Activated CD4-positive, alpha-beta T cell treated with anti-CD3 and anti-CD28 coated beads, Interleukin-2, amount 50 U/mL, for 16 hours (primary cell): Measurements from ENCODE around the gene RBP7.
A peak's percentile ranks its signal among the peaks of the same experiment; 100 is the strongest.

Source experiments
- DNase-seq: peaks from one replicate; pipeline ENCODE4 v3.0.0-alpha.2; 2020

The RBP7 gene

DNA sequence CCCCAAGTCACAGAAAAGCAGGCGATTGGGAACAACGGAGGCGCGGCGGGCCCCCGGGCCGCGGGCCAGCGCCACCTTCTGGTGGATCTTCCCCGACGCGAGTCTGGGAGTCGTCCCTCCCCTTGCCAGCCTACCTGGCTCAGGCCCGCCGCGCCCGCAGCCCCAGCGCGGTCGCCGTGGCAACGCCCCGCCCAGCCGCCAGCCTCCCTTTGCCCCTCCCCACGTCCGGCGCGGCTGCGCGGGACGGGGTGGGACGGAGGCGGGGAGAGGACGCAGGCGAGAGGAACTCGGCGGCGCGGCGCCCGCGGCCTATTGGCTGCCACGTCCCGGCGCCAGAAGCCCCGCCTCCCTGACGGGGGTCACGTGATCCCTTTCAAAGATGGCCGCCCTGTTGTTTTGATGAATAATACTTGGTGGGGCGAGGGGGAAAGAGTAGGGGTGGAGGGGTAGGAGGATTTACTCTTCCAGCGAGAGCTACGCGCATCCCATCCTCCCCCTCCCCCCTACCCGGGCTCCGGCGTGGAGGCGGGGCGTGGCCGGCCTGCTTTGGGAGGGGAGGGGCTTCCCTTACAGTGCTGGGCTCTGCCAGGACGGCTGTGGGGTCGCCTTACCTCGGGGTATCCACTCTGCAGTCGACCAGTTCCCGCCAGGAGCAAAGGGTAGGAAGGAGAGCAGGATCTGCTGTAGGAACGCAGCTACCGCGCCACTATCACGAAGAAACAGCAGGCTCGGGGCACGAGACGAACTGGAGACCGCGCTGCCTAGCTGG, 35.7 kb downstream of the RBP7 start, which contains the start of gene UBE4B:
Gene UBE4B (plus strand): TSS at position 369 of the 769 bp plus-strand sequence. CDS start 713 bp downstream, outside the sequence.
- DNase-seq, result peak; percentile 99

DNA sequence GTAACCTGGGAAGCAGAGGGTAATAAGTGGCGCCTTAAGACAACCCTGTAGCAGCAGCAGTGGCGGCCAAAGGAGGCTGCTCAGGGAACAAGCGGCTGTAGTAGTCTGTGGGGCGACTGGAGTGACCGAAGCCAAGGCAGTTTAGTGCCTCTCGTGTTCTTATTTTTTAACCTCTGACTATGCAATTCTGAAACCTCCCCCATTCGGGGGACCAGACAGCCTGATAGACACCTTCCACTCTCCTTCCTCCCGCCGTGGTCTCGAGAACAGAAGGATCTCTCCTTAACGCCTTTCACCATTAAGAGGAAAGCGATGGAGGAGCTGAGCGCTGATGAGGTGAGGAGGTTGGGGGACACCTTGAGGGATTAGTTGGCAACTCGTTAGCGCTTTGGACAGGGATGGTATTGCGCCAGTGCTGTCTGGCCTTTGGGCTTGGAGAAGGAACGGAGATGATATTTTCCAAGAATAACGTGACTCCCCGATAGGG, 36.4 kb downstream of the RBP7 start:
- DNase-seq, result peak; percentile 29

DNA sequence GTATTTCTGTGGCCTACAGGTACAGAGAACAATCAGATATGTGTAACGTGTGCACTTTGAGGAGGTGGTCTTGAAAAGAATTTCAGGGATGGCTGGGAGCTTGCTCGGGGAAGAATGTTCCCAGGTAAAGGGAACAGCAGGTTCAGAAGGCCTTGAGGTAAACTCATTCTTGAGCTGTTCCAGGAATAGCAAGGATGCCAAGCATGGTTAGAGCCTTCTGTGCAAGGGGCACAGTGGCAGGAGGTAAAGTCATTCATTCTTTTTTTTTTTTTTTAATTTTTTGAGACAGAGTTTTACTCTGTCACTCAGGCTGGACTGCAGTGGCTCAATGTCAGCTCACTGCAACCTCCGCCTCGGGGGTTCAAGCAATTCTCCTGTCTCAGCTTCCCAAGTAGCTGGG, 45.7 kb downstream of the RBP7 start:
- DNase-seq, result no peak

DNA sequence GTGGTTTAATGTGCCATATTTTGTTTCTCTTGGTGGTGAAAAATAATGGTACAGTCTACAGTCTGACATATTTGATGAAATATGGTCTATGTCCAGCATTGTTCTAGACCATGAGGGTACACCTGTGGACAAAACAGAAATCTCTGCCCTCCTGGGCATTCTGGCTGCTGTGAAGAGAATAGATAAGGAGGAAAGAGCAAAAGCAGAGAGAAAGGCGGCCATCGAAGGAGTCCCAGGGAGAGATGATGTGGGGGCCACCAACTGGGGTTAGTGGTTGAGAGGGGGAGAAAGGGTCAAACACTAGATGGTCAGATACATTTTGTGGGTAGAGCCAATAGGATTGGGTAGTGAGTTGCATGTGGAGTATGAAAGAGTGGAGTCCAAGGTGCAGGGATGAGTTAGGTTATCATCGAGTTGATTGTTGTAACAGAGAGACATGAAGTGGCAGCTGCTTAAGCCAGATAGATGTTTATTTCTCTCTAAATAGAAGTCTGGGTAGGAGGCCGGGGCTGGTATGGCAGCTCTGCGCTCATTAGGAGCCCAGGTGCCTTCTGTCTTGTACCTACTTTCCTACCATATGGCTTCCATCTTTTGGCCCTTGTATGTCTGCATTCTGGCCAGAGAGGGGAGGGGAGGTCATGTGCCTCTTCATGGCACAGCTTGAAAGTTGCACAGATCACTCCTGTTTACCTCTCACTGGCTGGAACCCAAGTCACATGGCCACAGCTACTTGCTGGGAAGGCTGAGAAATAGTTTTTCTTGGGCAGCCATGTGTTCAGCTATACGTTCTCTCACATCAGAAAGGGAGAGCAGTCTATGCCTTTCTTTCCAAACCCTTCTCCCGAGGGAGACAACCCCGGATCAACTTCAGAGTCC, 48.7 kb downstream of the RBP7 start:
- no peak for DNase-seq

DNA sequence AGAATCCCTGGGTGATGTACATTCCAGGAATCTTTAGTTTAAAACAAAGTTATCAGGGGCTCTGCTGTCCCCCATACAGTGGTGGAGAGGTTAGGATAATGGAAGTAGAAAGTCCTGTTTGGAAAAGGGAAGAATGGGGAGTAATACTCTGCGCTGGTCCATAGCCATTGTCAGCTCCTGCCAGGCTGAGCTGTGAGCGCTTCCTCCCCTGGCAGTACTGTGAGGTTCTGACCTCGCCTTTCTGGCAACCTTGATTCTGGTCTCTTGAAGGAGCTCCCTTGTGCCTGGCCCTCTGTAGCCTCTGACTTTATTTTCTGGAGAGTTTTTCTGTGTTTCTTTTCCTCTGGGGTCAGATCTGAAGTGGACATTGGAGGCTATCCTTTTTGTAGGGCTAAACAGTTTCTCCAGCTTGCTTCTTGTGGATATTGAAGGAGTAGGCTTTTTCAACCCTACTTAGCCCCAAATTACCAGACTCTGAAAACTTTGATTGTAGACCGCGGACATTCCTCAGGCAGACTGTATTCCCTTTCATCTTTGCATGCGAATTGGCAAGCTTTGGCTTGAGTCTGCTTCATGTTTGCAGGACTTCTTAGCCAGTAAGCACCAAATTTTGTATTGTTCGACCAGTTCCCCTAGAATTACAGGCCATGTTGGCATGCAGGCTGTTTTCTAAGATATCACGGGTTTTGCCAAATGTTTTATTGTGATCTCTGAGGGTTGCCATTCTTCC, 49.5 kb downstream of the RBP7 start:
- no peak for DNase-seq

DNA sequence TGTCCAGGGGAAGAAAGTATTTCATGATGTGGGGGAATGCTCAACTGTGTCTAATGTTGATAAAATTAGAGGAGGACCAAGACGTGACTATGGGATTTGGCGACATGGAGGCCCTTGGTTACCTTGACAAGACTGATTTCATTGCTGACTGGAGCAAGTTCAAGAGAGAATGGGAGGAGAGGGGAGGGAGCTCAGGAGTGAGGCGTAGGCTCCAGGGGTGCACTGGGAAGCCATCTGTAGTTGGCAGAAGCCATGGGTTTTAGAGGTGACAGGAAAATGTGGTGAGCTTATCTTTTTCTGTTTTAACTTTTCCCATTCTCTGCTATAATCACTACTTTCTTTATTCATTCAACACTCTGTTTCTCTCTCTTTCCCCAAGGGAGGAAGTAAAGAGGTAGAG, 51.6 kb downstream of the RBP7 start:
- DNase-seq, result no peak

DNA sequence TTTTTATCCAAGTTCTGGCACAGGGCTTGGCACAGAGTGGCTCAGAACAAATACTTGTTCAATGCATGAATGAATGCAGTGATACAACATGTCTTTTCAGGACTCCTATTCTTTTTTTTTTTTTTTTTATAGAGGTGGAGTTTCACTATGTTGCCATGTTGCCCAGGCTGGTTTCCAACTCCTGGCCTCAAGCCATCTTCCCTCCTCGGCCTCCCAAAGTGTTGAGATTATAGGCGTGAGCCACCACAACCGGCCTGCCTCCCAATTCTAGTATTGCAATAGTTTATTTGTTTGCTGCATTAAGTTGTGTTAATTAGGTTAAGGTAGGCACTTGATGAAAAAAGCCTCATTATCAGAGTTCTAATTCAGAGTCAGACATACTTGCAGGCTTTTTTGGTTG, 53.6 kb downstream of the RBP7 start:
- no peak for DNase-seq

DNA sequence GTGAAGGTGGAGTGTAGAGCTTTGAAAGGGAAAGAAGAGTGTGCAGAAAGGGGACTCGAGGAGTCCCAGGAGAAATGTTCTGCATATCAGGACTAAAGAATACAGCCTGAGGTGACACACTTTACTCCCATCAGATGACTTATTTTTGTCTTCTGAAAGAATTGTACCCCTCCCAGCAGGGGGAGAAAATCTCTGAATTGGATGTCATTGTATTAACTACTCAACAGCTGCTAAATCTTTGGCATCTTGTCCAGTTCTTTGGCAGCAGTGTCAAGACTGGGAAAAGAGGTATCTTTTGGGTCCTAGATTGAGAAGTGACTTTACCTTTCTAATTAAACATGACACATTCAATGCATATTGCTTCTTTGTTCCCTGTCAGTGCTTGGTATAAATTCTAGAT, 54.6 kb downstream of the RBP7 start:
- DNase-seq, result no peak

DNA sequence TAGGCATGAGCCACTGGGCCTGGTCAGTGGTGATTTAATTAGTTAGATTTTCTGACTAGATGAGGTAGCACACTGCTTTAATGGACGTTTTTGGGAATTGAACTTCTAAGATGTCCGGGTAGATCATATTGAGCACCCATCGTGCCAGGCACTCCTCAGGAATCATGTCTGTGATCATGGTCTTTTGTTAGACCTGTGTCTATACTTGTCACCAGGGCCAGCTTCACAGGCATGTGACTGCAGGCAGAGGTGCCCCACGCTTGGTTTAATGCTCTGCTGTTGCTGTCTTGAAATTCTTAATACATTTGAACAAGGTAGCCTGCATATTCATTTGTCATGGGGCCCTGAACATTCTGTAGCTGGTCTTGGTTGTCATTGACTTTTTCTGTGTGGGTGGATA, 55.3 kb downstream of the RBP7 start:
- no peak for DNase-seq

DNA sequence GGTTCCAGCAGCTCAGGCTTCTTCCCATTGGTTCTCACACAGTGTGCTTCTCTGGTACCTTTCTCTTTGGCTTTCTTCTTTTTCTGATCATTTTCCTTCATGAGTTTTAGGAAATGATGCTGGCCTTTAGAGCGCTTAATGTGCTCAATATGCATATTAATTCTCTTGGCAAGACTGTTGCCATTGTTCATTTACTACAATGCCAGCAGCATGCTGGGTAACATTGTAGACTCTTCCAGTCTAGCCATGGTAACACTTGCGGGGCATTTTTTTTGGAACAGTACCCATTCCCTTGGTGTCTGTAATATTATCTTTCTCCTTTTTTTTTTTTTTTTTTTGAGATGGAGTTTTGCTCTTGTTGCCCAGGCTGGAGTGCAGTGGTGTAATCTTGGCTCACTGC, 57.4 kb downstream of the RBP7 start:
- no peak for DNase-seq

DNA sequence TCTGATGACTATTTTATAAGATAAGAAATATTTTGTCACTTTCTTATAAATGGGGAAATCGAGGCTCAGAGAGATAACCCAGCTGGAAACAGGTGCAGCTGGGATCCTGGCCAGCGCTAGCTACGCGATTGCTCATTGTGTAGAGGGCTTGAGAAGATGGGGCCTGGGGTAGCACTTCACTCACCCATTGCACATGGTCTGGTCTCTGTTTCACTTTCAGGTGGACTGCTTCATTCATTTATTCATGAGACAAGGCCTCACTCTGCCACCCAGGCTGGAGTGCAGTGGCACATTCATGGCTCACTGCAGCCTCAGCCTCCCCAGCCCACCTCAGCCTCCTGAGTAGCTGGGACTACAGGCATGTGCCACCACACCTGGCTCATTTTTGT, 59.6 kb downstream of the RBP7 start:
- DNase-seq, result no peak

DNA sequence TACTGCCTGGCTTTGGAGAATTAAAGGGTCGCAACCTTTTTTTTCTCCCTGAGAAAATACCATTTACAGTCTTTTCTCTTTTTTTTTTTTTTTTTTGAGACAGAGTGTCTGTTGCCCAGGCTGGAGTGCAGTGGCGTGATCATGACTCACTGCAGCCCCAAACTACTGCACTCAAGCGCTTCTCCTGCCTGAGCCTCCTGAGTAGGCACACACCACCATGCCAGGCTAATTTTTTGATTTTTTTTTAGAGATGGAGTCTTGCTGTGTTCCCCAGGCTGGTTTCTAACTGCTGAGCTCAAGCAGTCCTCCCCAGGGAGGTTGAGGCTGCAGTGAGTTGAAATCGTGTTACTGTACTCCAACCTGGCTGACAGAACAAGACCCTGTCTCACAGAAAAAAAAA, 60.3 kb downstream of the RBP7 start:
- DNase-seq, result no peak

DNA sequence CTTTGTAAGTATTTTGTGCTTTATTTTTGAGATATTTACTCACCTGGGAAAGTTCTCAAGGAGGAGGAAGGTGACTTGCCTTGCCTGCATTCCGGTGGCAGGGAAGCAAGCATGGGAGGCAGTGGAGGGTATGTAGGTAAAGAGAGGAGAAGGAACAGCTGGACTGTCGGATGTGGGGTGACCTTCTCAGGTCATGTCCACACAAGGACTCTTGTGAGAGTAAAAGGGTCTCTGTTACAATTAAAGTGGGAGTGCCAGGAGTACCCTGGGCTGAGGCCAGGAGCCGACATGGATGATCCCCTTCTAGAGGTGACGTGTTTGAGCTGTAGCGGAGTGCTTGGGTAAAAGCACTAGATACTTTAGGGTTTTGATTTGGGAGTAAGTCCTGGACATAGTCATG, 60.8 kb downstream of the RBP7 start:
- no peak for DNase-seq

DNA sequence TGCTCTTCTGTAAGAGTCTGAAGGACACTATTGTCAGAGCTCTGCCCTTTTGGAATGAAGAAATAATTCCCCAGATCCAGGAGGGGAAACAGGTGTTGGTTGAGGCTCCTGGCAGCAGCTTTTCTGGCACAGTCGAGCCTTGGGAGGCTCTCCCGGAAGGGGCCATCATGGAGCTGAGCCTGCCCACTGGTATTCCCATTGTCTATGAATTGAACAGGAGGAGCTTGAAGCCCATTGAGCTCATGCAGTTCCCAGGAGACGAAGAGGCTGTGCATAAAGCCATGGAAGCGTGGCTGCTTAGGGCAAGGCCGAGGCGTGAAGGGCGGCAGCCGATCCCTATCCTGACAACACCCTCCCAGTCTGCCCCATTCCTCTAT, 62.3 kb downstream of the RBP7 start:
- DNase-seq, result no peak

DNA sequence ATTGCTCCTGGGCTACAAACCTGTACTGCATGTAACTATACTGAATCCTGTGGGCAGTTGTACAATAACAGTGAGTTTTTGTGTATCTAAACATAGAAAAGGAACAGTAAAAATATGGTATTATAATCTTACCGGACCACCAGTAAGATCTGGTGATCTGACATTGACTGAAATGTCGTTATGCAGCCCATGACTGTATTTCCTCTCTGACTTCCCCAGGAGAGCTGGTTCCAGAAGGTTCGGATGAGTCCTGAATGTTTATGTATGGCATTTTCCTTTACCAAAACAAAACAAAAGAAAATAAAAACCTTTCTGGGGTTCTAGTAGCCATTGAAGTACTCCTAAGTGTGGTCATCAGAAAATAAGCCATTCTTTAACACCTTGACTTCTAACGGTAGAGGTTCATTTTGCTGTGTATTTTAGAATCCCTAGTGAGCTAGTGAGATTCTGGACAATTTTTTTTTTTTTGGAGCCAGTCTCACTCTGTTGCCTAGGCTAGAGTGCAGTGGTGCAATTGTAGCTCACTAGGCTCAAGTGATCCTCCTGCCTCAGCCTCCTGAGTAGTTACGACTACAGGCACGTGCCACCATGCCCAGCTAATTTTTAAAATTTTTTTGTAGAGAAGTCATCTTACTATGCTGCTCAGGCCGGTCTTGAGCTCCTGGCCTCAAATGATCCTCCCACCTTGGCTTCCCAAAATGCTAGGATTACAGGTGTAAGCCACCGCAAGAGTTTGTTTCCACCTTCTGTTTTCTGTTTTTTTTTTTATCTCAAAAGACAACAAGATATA, 63.5 kb downstream of the RBP7 start:
- DNase-seq, result no peak

DNA sequence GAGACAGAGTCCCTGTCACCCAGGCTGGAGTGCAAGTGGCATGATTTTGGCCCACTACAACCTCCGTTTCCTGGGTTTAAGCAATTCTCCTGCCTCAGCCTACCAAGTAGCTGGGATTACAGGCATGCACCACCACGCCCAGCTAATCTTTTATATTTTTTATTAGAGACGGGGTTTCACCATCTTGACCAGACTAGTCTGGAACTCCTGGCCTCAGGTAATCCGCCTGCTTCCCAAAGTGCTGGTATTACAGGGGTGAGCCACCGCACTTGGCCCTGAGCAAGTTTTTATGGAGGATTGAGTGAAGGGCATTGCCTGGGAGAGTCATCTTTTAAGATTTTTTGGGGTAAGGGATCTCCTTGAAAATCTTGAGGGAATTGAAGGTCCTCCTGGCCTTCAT, 64.2 kb downstream of the RBP7 start:
- no peak for DNase-seq

DNA sequence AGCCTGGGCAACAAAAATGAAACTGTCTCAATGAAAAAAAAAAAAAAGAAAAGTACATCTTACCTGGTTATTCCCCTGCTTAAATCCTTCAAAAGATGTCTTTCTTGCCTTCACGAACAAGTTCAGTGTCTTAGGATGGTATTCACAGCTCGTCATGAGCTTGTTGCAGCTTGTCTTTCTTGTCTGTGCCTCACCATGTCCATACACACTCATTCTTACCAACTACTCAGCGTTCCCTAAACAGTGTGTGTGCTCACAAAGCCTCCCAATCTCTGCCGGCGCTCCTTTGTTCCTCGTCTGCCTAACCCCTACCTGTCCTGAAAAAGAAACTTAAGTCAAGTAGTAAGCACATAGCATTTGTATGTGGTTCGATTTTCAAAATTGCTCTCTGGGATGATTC, 66.8 kb downstream of the RBP7 start:
- DNase-seq, result no peak

DNA sequence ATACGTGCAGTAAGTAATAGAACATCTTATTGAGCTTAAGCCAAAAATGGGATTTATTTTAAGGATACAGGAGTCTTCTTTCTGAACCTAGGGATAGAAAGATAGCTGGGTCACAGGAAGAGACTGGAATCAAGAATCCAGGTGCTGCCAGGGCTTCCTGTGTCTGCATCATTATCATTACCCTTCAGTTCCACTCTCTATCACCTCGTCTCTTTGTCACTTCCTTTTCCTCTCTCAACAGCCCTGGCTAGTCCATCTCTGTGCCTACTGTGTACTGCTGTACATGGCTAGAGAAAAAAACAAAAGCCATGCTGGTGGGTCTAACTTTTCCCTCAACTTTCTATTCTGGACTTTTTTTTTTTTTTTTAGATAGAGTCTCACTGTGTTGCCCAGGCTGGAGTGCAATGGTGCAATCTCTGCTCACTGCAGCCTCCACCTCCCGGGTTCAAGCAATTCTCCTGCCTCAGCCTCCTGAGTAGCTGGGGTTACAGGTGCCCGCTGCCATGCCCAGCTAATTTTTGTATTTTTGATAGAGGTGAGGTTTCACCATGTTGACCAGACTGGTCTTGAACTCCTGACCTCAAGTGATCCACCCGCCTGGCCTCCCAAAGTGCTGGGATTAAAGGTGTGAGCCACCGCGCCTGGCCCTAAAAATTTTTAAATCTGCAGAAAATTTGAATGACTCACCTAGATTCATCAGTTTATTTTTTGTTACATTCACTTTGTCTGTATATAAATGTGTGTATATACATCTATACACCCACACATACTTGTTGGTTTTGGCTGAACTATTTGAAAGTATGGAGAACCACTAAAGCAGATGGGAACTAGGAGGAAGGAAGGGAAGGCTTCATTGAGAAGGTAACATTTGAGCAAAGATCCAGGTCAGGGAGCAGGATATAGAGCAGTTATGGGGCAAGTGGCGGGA, 67.7 kb downstream of the RBP7 start:
- no peak for DNase-seq

DNA sequence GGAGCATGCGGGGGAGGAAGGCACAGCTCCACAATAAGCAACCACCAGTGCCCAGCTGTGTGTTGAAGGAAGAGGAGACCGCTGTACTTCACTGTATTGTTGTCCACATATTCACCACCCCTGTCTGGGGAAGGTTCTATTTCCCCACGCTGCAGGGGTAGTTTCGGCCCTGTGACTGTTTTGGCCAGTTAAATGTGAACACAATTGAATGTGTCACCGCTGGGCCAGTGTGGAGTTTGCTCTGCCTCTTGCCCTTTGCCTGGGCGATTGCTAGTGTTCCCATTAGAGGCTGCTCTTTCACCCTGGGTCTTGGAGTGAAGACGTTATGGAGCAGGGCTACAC, 68.3 kb downstream of the RBP7 start:
- DNase-seq, result no peak
